GM19397 (cell line): ENCODE data around the gene TMEM150A.
"Not testable (repeated sequence)": the region's sequence is repeated elsewhere in the genome, so short reads cannot be mapped to it uniquely, and the experiment has no call there.

Experiments
- ATAC-seq: cut with Tn5 transposase; IDR thresholded peaks from one replicate; pipeline ENCODE4 v1.9.1; 2021; ENCODE audit warnings: mild to moderate bottlenecking, moderate library complexity; ENCODE audit not compliant: unreplicated experiment

Gene TMEM150A

DNA sequence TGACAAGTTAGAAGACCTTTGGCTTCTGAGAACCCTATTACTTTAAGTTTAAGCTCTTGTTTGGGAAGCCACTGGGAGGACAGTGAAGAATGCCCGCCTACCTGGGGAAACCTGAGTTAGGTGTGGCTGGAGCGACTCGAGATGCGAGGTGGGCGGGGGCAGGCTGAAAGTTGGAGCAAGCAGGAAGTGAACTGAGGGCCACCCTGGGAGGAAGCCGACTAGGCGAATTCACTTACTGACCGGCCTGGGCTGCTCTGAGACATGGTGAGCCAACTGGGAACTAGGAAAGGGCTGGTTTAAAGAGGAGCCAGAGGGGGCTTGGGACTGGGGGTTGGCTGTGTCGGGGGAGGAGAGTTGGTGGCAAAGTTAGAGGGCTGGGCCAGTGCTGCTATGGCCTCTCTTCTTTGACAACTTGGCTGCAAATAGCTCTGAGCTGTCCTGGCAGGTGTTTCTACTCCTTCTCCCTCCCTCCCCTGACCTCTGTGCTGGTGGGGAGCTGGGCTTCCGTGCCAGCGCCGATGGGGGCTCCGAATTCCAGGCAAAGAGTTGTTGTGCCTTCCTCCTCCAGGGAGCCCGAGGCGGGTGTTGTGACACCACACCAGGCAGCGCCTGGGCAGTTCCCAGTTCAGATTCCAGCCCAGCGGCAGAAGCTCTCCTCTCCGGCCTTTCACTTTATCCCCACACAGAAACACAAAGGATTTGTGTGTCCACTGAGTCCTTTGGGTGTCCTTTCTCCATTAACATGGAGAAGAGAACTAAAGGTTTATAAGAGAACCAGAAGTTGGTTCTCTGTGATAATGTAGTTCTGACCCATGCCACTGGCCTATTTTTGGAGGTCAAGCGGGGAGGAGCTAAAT, 24.9 kb downstream of the TMEM150A start, which contains the start of gene VAMP8:
Gene VAMP8 (plus strand): TSS at position 201 of the 857 bp plus-strand sequence. CDS start 61 bp downstream, at position 262.
- ATAC-seq: no peak

DNA sequence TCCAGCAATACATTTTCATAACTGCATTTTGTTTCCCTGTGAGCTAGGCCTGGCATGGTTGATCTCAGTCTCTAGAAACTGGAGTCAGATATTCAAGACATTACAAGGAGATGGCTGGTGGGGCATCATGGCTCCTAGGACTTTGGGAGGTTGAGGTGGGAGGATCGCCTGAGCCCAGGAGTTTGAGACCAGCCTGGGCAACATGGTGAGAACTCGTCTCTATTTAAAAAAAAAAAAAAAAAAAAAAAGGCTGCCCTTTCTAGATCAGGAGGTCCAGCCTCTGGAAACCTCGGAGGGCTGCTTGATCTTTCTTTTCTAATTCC, 25.5 kb downstream of the TMEM150A start:
- no peak for ATAC-seq

DNA sequence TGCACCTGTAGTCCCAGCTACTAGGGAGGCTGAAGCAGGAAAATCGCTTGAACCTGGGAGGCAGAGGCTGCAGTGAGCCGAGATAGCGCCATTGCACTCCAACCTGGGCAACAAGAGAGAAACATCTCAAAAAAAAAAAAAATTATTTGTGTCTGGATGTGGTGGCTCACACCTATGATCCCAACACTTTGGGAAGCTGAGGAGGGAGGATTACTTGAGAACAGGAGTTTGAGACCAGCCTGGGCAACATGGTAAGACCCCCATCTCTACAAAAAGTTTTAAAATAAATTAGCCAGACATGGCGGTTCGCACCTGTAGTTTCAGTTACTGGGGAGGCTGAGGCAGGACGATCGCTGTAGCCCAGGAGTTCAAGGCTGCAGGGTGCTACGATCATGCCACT, 26.8 kb downstream of the TMEM150A start:
- ATAC-seq: no peak

DNA sequence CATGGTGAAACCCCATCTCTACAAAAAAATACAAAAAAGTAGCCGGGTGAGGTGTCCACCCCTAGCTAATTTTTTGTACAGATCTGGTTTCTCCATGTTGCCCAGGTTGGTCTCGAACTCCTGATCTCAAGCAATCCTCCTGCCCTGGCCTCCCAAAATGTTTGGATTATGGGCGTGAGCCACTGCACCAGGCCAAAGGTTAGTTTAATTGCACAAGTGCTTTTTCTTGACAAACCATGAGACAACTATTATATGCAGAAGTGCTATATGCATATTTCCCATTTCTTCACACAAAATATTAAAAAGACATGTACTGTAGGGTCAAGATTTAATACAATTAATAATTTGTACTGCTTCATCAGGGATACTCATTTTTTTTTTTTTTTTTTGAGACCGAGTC, 36.2 kb downstream of the TMEM150A start:
- no peak for ATAC-seq

DNA sequence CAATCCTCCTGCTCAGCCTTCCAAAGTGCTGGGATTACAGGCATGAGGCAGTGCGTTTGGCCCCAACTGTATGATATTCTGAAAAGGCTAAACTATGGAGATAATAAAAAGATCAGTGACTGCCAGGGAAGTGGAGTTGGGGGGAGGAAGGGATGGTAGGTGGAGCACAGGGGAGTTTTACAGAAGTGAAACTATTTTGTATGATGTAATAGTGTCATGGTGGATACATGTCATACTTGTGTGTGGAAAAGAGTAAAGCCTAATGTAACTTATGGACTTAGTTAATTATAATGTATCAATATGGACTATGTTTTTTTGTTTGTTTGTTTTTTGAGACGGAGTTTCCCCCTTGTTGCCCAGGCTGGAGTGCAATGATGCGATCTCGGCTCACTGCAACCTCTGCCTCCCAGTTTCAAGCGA, 38.3 kb downstream of the TMEM150A start:
- ATAC-seq: no peak

DNA sequence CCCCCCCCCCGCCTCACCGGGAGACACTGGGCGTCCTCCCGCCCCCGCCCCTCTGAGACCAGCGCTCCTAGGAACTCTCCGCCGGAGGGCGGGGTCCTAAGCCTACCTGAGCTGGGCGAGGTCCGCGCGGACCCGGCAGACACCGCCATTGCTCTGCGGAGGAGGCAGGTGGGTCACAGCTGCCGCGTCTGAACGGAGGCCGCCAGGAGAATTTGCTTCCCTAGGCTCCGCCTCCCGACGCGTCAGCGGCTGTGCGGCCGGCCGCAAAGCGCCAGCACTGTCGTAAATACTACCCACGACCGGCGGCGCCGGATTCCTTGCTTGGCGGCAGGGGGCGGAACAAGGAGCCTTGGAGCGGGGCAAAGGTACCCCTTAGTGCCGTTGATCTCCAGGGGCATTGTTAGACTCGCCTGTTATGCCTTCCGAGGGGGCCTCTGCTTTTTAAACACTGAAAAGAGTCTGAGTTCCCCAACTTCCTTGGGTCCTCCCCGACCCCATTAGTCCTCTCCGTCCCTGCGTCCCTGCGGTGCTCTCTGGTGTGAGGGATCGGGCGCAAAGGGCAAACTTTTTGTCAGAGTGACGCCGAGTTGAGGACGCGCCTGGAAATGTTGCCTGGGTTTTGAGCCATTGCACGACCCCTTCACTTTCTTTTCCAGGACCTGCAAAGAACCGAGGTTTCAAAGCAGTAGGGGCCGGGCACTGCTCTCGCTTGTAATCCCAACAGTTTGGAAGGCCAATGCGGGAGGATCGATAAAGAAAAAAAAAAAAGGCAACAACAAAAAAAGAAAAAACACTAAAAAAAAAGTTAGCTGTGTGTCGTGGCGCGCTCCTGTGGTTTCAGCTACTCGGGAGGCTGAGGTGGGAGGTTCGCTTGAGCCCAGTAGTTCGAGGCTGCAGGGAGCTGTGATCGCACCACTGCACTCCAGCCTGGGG, 41.0 kb downstream of the TMEM150A start, which contains the start of gene GGCX:
Gene GGCX (minus strand): TSS at position 214 of the 933 bp plus-strand sequence. CDS start 65 bp downstream, at position 149.
- peak; percentile 97 for ATAC-seq

DNA sequence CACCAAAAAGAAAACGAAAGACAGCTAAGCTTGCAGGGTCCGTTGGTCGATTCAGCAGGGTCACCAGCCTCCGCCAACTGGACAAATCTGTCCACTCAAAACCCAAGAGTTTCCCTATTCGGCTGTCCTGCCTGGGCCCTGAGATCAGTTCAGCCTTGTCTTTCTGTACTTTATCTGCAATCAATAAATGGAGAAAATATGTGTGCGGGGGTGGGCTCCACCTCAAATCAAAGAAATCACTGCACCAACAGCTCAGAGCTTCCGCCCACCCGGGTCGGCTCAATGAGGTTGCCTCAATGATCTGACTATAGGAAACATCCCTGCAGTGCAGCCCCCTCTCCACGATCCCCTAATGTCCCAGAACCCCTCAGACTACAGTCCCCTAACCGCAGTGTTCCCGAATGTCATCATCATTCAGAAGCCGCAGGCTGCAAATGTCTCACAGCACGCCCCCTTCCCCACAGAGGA, 41.7 kb downstream of the TMEM150A start:
- ATAC-seq: peak; percentile 9

DNA sequence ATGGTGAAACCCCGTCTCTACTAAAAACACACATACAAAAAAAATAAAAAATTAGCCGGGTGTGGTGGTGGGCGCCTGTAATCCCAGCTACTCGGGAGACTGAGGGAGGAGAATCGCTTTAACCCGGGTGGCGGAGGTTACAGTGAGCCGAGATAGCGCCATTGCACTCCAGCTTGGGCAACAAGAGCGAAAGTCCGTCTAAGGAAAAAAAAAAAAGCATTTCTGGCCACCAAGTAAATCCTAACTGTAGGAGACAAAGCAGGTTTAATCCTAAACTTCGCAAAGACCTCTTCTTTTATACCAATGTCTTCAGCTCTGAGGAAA, 42.1 kb downstream of the TMEM150A start:
- ATAC-seq: not testable (repeated sequence)

DNA sequence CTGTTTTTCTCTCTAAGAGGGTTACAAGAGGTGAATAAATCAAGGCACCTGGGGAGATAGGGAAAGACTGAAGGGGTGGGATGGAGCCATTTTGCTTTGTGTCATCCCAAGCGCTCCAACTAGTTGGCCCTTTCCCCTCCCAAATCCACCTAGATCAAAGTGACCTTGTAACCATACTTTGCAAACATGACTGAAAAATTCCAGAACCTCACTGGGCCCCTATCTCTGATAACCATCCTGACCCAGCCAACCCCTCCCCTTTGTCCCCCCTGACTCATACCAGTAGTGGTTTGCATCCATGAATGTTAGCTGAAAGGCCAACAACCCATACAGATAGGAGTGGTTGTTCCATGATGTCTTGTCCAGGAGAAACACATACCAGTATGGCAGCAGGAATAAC, 44.3 kb downstream of the TMEM150A start:
- no peak for ATAC-seq

DNA sequence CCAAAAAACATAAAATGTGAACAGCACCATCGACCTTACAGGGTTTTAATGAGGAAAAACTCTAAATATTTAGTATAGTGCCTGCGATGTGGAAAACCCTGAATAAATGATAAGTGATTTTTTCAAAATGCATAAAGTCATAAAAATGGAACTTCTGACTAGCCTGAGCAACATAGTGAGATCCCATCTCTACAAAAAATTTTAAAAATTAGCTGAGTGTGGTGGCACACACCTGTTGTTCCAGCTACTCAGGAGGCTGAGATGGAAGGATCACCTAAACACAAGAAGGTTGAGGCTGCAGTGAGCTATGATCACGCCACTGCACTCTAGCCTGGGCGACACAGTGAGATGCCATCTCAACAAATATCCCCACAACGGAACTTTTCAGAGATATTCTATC, 45.4 kb downstream of the TMEM150A start:
- no peak for ATAC-seq

DNA sequence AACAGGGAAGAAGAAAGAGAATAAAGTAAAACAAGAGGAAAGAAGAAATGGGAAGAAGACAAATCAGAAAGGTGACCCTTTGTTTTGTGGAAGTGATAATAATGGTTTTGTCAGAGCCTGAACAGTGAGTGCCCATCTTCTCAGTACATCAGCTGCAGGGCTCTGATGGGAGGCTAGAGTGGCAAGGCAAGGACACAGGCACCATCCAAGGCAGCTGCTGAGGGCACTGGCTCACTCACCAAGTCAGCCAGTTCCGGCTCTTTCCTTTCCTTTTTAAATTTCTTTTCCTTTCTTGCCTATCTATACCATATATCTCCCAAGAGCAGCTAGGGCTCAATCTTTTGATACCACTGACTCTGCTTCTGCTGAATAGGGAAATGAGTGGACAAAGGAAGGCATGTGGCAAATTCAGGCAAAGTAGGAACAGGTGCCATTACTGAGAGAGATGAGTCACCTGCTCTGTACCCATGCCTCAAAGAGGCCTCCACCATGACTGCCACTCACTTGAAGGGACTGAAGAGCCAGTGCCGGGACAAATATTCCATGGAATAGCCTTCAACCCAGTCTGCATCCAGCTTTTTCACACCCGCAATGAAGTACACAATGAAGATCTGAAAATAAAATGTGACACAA, 47.4 kb downstream of the TMEM150A start:
- ATAC-seq: no peak

DNA sequence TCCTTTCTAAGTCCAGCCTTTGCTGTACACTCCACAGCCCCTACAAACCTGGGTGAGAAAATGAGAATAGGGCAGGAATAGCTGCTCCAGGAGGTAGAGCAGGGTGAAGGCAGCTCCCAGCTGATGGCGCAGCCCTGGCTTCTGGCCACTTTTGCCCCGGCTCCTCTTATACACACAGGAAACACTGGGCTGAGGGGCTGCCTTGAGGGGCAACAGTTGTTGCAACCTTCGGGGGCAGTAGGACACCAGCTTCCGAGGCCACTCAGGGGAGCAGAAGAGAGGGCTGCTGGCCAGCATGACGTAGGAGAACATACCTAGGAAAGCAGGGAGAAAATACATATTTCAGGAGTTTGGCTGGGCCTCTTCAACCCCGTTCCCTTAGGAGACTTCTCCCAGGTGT, 49.3 kb downstream of the TMEM150A start:
- no peak for ATAC-seq

DNA sequence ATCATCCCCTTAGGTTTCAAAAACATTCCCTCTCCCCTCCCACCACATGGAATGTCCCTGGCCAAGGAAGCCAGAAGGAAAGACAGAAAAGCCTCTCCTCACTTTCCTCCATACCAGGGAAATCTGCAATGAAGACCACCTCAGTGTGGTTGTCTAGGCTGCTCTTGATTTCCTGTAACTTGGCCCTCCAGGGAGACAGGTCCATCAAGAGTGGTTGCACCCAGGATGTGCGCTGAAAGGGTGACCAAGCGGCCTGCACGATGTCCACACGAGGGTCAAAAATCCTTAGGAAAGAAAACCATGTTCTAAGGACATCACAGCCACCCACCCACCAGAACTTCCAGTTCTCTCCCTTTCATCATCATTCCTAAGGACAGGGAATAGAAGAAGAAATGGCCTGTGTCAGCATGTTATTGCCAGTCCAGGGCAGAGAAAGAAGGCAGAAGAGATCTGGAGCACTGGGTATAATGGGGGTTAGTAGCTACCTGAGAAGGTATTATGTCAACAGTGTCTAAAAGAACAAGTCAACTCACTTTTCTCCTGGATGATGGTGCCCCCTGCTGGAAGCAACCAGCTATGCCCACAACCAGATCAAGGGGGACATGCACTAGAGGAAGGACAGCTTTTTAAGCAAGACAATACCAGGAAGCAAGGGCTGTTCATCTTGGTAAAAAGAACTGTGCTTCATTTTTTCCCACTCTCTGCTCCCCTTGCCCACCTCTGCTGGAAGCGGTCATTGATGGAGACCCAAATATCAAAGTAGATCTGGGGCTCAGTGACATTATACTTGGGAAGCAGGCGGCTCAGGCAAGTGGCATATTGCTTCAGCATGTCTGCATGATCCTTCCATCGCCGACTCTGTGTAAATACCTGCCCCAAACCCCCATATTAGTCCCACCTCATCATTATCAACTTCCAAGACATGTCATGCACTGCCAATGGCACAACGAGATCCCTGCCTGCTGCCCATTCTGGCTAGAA, 50.5 kb downstream of the TMEM150A start:
- ATAC-seq: peak; percentile 67

DNA sequence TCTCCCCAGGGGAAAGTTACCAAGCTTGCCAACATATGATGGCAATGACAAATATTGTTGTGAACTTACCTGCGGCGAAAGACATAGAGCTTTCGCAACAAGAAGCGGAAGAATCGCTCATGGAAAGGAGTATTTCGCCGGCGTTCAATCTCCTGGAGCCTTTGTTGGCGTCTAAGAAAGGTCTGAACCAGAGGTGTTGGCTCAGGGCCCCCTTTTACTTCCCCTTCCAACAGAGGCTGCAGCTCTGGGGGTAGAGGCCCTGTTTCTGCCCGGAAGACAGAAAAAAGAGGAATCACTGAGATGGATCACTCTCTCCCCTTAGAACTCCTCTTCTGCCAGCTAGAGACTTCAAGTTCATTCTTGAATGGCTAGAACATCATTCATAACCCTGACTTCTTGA, 52.0 kb downstream of the TMEM150A start:
- no peak for ATAC-seq

DNA sequence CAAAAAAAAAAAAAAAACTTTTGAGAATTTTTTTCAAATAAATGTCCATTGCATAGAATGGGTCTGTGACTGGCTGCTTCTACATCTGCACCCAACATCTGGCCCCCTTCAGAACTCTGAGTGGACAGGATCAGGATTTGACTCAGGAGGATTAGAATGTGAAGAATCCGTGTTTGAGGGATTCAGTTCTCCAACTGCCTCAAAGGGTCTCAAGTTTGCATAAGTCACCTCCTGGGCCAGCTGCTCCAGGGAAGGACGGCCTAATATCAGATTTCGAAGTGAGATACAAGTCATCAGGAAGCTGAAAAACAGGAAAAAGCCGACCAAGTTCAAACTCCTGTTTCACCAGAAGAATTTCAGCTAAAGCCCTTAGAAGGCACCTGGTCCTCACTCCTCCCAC, 52.7 kb downstream of the TMEM150A start:
- ATAC-seq: no peak

DNA sequence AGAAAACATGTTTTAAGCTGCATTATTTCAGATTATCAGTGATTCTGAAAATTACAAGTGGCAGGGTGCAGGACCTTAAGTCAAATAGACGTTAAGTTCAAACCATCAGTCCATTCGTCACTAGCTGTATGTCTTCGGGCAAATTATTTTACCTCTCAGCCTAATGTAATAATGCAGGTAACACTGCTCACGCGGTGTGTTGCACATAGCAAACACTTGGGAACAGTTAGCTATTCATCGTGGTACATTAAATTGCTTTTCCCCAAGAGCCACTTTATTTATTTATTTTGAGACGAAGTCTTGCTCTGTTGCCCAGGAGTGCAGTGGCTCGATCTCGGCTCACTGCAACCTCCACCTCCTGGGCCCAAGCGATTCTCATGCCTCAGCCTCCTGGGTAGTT, 53.4 kb downstream of the TMEM150A start:
- ATAC-seq: no peak

DNA sequence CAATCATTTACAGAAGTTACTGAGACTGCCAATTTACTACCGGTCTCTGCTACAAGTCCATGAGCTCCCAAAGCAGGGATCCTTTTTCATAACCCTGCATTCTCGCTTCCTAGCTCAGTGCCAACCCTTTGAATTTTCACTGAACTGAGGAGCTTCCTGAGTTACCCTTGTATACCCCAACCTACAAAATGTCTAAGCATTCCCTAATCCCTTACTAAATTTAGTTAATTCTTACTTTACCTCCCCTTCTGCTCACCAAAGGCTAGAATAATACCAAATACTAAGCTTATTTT, 53.9 kb downstream of the TMEM150A start:
- ATAC-seq: no peak
